Measurements from ENCODE around the gene LYSMD3.
A peak's percentile ranks its signal among the peaks of the same experiment; 100 is the strongest.
"Not testable (repeated sequence)": the region's sequence is repeated elsewhere in the genome, so short reads cannot be mapped to it uniquely, and the experiment has no call there.

LYSMD3 gene

DNA sequence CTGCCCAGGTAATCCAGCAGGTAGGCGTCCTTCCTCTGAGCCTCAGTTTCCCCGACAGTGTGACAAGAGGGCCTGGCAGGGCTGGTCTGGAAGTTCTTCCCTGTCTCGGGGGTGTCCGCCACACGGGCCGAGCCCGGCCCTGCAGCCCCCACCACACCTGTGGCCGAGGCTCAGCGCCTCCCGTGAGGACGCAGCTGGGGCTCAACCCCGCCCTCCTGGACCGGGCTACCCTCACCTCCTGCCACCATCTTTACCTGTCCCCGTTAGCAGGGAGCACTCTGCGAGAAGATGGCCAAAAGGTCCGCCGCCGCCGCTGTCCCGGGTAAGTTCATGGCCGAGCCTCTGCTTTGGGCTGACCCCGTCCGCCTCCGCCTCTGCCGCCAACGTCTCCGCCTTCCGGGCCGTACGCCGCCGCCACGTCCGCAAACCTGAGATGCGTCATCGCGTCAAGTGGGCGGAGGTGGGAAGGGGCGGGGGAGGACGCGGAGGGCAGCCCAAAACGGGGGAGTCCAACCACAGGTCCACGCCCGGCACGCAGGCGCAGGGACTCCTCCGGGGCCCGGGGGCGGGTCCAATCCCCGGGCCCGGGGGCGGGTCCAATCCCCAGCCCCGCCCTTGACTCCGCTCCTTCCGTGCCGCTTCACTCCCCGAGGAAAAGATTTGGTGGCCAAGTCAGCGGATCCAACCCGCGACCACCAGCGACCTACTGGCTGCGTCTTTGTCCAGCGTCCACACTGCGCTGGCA, at the start of gene LYSMD3:
Gene LYSMD3, minus strand, starts transcription at position 391 of the 745 bp plus-strand sequence. CDS start 4,295 bp downstream, outside the sequence.
- H3K4me3 ChIP-seq (IDR thresholded peaks at IDR 0.05; ENCODE audit: insufficient read depth, low read depth, low read length): peak within 1 kb of the TSS; percentile 52
- H3K79me2 ChIP-seq (ENCODE audit: insufficient read depth, low read depth): peaks cover 40% of the 10 kb centered on the region
- no peaks in the 10 kb centered on the region for H3K27me3 ChIP-seq (ENCODE audit: insufficient read depth, low read depth)
- 0 out of 2 replicates have a peak, but pooled peaks cover 4% of the 10 kb centered on the region for H3K36me3 ChIP-seq (ENCODE audit: insufficient read depth)
- peaks cover 30% of the 10 kb centered on the region for H3K4me1 ChIP-seq (ENCODE audit: low read depth, poor library complexity, severe bottlenecking)
- TF ChIP-seq CTCF (conservative IDR thresholded peaks at IDR 0.05; ENCODE audit: low read depth, low read length): no peak
- peak within 1 kb of the TSS; percentile 86 for H3K9ac ChIP-seq
- peak within 1 kb of the TSS; percentile 60 for H3K4me2 ChIP-seq
- peaks cover 4% of the 10 kb centered on the region; the same call in 1 of the 2 replicates for H4K20me1 ChIP-seq (ENCODE audit: insufficient read depth)
- H2AFZ ChIP-seq (ENCODE audit: low read depth): peak within 1 kb of the TSS; percentile 91
- H3K27ac ChIP-seq: peak within 1 kb of the TSS; percentile 64

DNA sequence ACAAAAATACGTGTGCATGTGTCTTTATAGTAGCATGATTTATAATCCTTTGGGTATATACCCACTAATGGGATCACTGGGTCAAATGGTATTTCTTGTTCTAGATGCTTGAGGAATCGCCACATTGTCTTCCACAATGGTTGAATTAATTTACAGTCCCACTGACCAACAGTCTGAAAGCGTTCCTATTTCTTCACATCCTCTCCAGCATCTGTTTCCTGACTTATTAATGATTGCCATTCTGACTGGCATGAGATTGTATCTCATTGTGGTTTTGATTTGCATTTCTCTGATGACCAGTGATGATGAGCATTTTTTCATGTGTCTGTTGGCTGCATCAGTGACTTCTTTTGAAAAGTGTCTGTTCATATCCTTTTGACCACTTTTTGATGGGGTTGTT, 47.2 kb upstream of the LYSMD3 start:
- H3K27ac ChIP-seq; H3K9ac ChIP-seq; H2AFZ ChIP-seq (ENCODE audit: low read depth); H3K27me3 ChIP-seq (ENCODE audit: insufficient read depth, low read depth); H3K36me3 ChIP-seq (ENCODE audit: insufficient read depth); H3K4me3 ChIP-seq (IDR thresholded peaks at IDR 0.05; ENCODE audit: insufficient read depth, low read depth, low read length); H3K79me2 ChIP-seq (ENCODE audit: insufficient read depth, low read depth); H4K20me1 ChIP-seq (ENCODE audit: insufficient read depth); H3K4me1 ChIP-seq (ENCODE audit: low read depth, poor library complexity, severe bottlenecking); H3K4me2 ChIP-seq: not testable (repeated sequence)

- no peak overlapping the region for H3K27ac ChIP-seq
- no peak overlapping the region for H3K4me2 ChIP-seq
- H4K20me1 ChIP-seq (ENCODE audit: insufficient read depth): no peaks in the 10 kb centered on the region
- no peak overlapping the region for H2AFZ ChIP-seq (ENCODE audit: low read depth)
- H3K4me1 ChIP-seq (ENCODE audit: low read depth, poor library complexity, severe bottlenecking): no peaks in the 10 kb centered on the region
- no peak overlapping the region for H3K9ac ChIP-seq
- no peaks in the 10 kb centered on the region for H3K79me2 ChIP-seq (ENCODE audit: insufficient read depth, low read depth)
- no peak for TF ChIP-seq CTCF (conservative IDR thresholded peaks at IDR 0.05; ENCODE audit: low read depth, low read length)
- H3K4me3 ChIP-seq (IDR thresholded peaks at IDR 0.05; ENCODE audit: insufficient read depth, low read depth, low read length): no peak overlapping the region
- no peaks in the 10 kb centered on the region for H3K27me3 ChIP-seq (ENCODE audit: insufficient read depth, low read depth)
- H3K36me3 ChIP-seq (ENCODE audit: insufficient read depth): no peaks in the 10 kb centered on the region
Measured at GRCh38 chr5:90575712-90576111, 46.3 kb upstream of the LYSMD3 start.

DNA sequence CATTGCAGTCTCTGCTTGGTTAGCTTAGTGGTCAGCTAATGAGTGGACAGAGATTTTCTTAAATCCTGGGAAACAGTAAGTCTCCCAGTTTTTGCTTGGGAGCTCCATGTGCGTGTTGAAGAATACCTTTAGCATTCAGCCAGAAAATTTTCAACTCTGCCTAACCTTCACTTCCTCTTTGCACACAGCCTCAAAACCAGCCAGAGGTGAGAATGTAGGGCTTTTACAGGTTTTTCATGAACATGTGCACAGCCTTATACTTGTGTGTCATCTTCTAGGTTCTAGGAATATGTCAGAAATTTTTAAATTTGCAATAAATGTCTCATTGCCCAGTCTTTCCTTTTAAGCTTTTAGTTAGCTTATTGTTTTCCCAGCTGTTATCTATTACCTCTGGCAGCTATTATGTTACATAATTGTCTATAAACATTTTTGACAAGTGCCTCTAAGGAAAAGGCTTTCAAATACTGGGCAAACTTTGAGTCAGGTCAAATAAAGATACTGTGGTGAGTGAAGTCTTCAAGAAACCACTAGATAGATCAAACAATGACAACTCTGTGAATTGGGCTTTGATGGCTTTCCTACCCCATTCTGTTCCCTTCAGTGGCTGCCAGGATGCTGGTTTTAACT, 41.9 kb upstream of the LYSMD3 start:
- Histone ChIP-seq H4K20me1 (ENCODE audit: insufficient read depth) (no peaks in the 10 kb centered on the region), H3K79me2 (ENCODE audit: insufficient read depth, low read depth) (no peaks in the 10 kb centered on the region), H3K4me1 (ENCODE audit: low read depth, poor library complexity, severe bottlenecking) (no peaks in the 10 kb centered on the region), H3K36me3 (ENCODE audit: insufficient read depth) (no peaks in the 10 kb centered on the region), H3K4me2 (no peak overlapping the region), H3K27ac (no peak overlapping the region), H3K9ac (no peak overlapping the region), H3K27me3 (ENCODE audit: insufficient read depth, low read depth) (no peaks in the 10 kb centered on the region), H2AFZ (ENCODE audit: low read depth) (no peak overlapping the region), H3K4me3 (IDR thresholded peaks at IDR 0.05; ENCODE audit: insufficient read depth, low read depth, low read length) (no peak overlapping the region)
- TF ChIP-seq CTCF (conservative IDR thresholded peaks at IDR 0.05; ENCODE audit: low read depth, low read length): no peak

- Histone ChIP-seq H3K27me3 (ENCODE audit: insufficient read depth, low read depth) (no peaks in the 10 kb centered on the region), H3K36me3 (ENCODE audit: insufficient read depth) (no peaks in the 10 kb centered on the region), H2AFZ (ENCODE audit: low read depth) (no peak overlapping the region), H3K4me1 (ENCODE audit: low read depth, poor library complexity, severe bottlenecking) (no peaks in the 10 kb centered on the region), H3K27ac (no peak overlapping the region), H4K20me1 (ENCODE audit: insufficient read depth) (no peaks in the 10 kb centered on the region), H3K4me2 (no peak overlapping the region), H3K9ac (no peak overlapping the region), H3K4me3 (IDR thresholded peaks at IDR 0.05; ENCODE audit: insufficient read depth, low read depth, low read length) (no peak overlapping the region), H3K79me2 (ENCODE audit: insufficient read depth, low read depth) (no peaks in the 10 kb centered on the region)
- TF ChIP-seq CTCF (conservative IDR thresholded peaks at IDR 0.05; ENCODE audit: low read depth, low read length): no peak
Measured at GRCh38 chr5:90570034-90570433, 40.6 kb upstream of the LYSMD3 start.
